HL-60 (cell line): Measurements from ENCODE around the gene POLR2A.

Experiments
- DNase-seq, 2 experiments: peaks; one replicate each; pipeline ENCODE4 v3.0.0-alpha.2; 2010 to 2020; ENCODE audit warnings: low read depth in 1 of 2, low spot score in 1 of 2
- H3K27ac ChIP-seq: fragments of 250-450 bp; sonication (Bioruptor Pico); replicated peaks from 2 replicates; pipeline ENCODE4 v1.5.1; 2020; ENCODE audit warnings: mild to moderate bottlenecking, moderate library complexity
- H3K27me3 ChIP-seq: fragments of 250-450 bp; sonication (Bioruptor Pico); 2 replicates; pipeline ENCODE4 v1.5.1; 2021; ENCODE audit warnings: mild to moderate bottlenecking, moderate library complexity; ENCODE audit not compliant: insufficient read depth, poor library complexity, severe bottlenecking
- H3K4me3 ChIP-seq: replicated peaks from 2 replicates; pipeline ENCODE4 v1.5.1; 2011; ENCODE audit warnings: mild to moderate bottlenecking, control low read depth, low read length; ENCODE audit not compliant: insufficient read depth
- CTCF ChIP-seq: IDR thresholded peaks from one replicate; pipeline ENCODE4 v1.5.1; 2011; ENCODE audit warnings: low read length, control low read depth, inconsistent platforms; ENCODE audit not compliant: insufficient read depth
- GABPA ChIP-seq: IDR thresholded peaks from 2 replicates; pipeline ENCODE4 v1.6.1; 2012; ENCODE audit warnings: low read depth
- POLR2AphosphoS5 ChIP-seq: IDR thresholded peaks from 2 replicates; pipeline ENCODE4 v1.6.1; 2012; ENCODE audit warnings: low read depth
- REST ChIP-seq: IDR thresholded peaks from 2 replicates; pipeline ENCODE4 v1.6.1; 2012; ENCODE audit warnings: low read depth; ENCODE audit not compliant: insufficient replicate concordance
- SPI1 ChIP-seq: IDR thresholded peaks from 2 replicates; pipeline ENCODE4 v1.6.1; 2012; ENCODE audit warnings: low read depth, mild to moderate bottlenecking, borderline replicate concordance

POLR2A gene

GRCh38 chr17:7460850-7461660 is 23.1 kb upstream of the POLR2A start:
- Histone ChIP-seq H3K27ac (no peak overlapping the region), H3K4me3 (no peak overlapping the region), H3K27me3 (no peaks in the 10 kb centered on the region)
- TF ChIP-seq SPI1 (no peak), POLR2AphosphoS5 (no peak), REST (no peak), CTCF (no peak), GABPA (no peak)
- DNase-seq: no peak

- no peak for TF ChIP-seq CTCF
- TF ChIP-seq POLR2AphosphoS5: no peak
- TF ChIP-seq REST: no peak
- Histone ChIP-seq H3K27ac (no peak overlapping the region), H3K4me3 (no peak overlapping the region), H3K27me3 (no peaks in the 10 kb centered on the region)
- no peak for DNase-seq
These were observed 21.4 kb upstream of the POLR2A start for GRCh38 chr17:7462474-7463371.

GRCh38 chr17:7463372-7463846 is 20.8 kb upstream of the POLR2A start:
- H3K4me3 ChIP-seq: no peak overlapping the region
- DNase-seq: no peak
- no peak overlapping the region for H3K27ac ChIP-seq
- no peaks in the 10 kb centered on the region for H3K27me3 ChIP-seq
- TF ChIP-seq REST (no peak), CTCF (no peak), SPI1 (no peak), GABPA (no peak), POLR2AphosphoS5 (no peak)
